GM23338 (cell line): ENCODE results near the gene FAM227B.
"Not testable (repeated sequence)": the region's sequence is repeated elsewhere in the genome, so short reads cannot be mapped to it uniquely, and the experiment has no call there.

ENCODE experiments used
- POLR2AphosphoS5 ChIP-seq: IDR thresholded peaks from 2 replicates; pipeline ENCODE4 v1.6.1; 2016; ENCODE audit warnings: antibody characterized with exemption, low read depth
- TF ChIP-seq, protein P1 (sequence below), 2 experiments: fragments of 200-600 bp in 1 of 2; sonication (generic) in 1 of 2; conservative IDR thresholded peaks; 2 replicates each; pipeline versions ENCODE4 v1.5.1 to v1.6.1; 2016 to 2017; ENCODE audit warnings: antibody characterized with exemption in 2 of 2, low read depth in 2 of 2, mild to moderate bottlenecking in 2 of 2, moderate library complexity in 1 of 2
- TF ChIP-seq, protein P2 (sequence below): IDR thresholded peaks from one replicate; pipeline ENCODE4 v1.6.1; 2018; ENCODE audit warnings: antibody characterized with exemption; ENCODE audit not compliant: unreplicated experiment

DNA sequence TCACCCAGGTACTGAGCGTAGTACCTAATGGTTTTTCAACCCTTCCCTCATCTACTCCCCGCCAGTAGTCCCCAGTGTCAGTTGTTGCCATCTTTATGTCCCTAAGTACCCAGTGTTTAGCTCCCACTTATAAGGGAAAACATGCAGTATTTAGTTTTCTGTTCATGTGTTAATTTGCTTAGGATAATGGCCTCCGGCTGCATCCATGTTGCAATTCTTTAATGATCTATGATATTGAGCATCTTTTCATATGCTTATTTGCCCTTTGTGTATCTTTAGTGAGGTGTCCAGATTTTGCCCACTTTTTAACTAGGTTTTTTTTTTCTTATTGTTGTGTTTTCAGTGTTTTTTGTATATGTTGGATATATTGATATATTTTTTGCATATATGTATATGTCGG is 142.6 kb downstream of the FAM227B start:
- TF ChIP-seq, protein P1, sequence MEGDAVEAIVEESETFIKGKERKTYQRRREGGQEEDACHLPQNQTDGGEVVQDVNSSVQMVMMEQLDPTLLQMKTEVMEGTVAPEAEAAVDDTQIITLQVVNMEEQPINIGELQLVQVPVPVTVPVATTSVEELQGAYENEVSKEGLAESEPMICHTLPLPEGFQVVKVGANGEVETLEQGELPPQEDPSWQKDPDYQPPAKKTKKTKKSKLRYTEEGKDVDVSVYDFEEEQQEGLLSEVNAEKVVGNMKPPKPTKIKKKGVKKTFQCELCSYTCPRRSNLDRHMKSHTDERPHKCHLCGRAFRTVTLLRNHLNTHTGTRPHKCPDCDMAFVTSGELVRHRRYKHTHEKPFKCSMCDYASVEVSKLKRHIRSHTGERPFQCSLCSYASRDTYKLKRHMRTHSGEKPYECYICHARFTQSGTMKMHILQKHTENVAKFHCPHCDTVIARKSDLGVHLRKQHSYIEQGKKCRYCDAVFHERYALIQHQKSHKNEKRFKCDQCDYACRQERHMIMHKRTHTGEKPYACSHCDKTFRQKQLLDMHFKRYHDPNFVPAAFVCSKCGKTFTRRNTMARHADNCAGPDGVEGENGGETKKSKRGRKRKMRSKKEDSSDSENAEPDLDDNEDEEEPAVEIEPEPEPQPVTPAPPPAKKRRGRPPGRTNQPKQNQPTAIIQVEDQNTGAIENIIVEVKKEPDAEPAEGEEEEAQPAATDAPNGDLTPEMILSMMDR (conservative IDR thresholded peaks at IDR 0.05; ENCODE audit: low read depth in 2 of 2): not testable (repeated sequence)
- TF ChIP-seq, protein P2, sequence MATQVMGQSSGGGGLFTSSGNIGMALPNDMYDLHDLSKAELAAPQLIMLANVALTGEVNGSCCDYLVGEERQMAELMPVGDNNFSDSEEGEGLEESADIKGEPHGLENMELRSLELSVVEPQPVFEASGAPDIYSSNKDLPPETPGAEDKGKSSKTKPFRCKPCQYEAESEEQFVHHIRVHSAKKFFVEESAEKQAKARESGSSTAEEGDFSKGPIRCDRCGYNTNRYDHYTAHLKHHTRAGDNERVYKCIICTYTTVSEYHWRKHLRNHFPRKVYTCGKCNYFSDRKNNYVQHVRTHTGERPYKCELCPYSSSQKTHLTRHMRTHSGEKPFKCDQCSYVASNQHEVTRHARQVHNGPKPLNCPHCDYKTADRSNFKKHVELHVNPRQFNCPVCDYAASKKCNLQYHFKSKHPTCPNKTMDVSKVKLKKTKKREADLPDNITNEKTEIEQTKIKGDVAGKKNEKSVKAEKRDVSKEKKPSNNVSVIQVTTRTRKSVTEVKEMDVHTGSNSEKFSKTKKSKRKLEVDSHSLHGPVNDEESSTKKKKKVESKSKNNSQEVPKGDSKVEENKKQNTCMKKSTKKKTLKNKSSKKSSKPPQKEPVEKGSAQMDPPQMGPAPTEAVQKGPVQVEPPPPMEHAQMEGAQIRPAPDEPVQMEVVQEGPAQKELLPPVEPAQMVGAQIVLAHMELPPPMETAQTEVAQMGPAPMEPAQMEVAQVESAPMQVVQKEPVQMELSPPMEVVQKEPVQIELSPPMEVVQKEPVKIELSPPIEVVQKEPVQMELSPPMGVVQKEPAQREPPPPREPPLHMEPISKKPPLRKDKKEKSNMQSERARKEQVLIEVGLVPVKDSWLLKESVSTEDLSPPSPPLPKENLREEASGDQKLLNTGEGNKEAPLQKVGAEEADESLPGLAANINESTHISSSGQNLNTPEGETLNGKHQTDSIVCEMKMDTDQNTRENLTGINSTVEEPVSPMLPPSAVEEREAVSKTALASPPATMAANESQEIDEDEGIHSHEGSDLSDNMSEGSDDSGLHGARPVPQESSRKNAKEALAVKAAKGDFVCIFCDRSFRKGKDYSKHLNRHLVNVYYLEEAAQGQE: not testable (repeated sequence)
- TF ChIP-seq POLR2AphosphoS5: not testable (repeated sequence)
